GM21447 (cell line): ENCODE measurements around the gene MYOM3.

Source experiments
- ATAC-seq: cut with Tn5 transposase; IDR thresholded peaks from one replicate; pipeline ENCODE4 v1.9.1; 2021; ENCODE audit not compliant: unreplicated experiment

Gene MYOM3

GRCh38 chr1:24111996-24112779 lies at the start of gene MYOM3:
MYOM3 (minus strand) TSS chr1:24112135; CDS start chr1:24108636, 3,499 bp downstream.
- no peak for ATAC-seq

- no peak for ATAC-seq
Observed at GRCh38 chr1:24161270-24161669, 49.3 kb upstream of the MYOM3 start.

GRCh38 chr1:24159366-24159765 lies 47.4 kb upstream of the MYOM3 start:
- ATAC-seq = no peak

- ATAC-seq = no peak
Observed at GRCh38 chr1:24157918-24158481, 46.1 kb upstream of the MYOM3 start.

DNA sequence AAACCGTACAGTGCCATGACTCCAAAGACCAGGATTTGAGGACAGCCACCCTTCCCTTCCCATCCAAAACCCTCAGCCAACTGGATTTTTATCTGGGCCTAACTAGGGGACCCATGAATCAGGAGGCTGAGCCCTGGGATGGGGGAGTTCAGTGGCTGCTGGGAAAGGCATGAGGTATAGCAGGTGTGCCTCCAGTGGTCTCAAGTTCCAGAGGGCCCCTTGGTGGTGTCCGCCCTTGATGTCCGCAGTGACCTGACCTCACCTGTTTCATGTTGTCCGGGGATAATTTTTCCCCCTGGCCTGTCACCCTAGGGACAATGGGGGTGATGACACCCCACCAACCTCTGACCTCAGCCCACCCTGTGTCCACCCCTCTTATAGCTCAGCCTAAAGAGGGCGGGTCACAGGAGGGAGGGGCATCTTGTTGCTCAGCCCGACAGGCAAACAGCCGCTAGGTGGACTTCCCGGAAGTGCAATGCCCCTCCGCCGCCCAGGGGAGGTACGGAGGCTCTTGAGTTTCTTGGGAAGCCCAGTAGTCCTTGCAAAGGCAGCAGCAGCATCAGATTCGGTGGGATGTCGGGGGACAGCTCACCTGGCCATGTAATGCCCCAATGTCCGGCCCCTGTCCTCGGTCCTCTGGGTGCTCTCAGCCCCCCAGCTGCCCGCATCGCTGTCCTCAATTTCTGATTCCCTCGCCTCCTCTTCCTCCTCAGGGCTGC lies 44.8 kb upstream of the MYOM3 start:
- no peak for ATAC-seq

DNA sequence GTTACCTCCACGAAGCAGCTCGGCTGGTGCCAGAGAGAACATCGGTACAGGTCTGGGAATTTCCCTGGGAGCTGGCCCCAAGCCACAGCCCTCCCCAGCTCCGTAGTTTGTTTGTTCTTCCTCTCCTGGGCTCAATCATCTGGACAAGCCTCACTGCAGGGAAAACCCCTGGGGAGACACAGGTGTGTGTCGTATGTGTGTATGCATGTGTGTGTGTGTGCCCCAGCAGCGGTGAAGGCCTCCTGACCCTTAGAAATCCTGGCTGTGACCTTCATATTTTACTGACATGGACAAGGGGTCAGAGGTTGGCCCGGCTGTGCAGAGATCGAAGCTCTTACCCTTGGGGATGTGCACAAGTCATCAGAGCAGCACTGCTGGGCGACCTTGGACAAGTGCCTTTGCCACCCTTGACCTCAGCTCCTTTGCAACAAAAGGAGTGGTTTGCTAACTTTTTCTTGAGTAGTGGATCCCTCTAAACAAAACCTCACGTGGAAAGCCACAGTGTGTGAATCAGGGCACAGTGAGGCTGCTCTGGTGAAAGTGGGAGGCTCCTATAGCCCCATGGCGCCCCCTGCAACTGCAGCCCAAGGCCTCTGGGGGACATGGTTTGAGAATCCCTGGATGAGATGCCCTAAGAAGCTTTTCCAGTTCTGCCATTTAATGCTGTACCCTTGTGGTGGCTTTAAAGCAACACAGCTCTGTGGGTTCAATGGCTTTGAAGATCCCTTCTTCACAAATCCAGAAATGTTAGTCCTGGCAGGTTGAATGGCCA lies 43.3 kb upstream of the MYOM3 start:
- no peak for ATAC-seq

- ATAC-seq = no peak
Observed at GRCh38 chr1:24154215-24154614, 42.3 kb upstream of the MYOM3 start.

DNA sequence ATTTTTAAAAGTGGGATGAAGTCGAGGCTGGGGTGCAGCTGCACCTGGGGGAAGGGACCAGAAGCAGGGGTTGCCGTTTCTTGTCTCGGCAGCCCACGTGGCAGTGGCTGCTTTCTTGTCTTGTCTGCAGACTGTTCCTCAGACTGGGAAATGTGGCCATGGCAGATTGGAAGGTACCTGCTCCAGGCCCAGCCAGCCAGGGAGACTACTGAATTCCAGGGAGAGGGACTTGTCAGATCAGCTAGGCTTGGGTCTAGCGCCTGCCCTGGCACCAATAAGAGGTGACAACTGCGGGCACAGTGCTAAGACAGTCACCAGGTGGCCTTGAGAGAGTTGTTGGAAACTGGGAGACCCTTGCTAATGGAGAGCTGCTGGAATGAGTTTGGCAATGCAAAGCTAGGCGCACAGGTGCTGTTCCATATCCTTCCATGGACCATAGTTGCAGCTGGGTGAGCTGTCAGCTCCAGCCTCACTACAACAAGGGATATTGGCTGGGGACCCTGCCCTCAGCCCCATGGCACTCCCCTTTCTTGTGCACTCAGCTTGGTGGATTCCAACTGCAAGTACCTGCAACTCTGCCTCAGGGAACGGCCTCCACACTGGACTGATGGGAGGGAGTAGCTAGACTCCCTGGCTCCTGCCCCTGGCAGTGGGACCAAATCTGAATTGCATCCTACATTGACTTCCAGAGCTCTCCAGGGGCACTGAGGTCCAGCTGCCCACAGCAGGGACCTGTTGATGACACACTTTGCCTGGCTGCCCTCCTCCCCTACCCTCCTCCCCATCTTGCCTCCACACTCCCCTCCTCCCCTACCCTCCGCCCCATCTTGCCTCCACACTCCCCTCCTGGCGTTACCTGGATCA lies 40.9 kb upstream of the MYOM3 start:
- ATAC-seq = no peak

DNA sequence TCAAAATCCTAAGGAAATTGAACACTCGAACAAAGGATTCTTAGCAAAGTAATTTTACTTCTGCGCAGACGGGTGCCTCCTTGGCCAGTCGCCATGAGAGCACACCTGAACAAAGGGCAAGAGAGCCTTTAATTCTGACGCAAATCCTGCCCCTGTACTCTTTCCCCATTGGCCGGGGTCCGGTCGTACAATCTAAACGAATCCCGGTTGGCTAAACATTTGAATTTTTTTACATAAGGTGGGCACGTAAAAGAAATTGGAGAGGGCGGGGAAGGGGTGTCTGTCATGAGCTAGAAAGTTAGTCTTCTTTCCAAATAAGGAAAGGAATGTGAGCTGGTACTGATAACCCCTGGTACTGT lies 39.2 kb upstream of the MYOM3 start:
- no peak for ATAC-seq

DNA sequence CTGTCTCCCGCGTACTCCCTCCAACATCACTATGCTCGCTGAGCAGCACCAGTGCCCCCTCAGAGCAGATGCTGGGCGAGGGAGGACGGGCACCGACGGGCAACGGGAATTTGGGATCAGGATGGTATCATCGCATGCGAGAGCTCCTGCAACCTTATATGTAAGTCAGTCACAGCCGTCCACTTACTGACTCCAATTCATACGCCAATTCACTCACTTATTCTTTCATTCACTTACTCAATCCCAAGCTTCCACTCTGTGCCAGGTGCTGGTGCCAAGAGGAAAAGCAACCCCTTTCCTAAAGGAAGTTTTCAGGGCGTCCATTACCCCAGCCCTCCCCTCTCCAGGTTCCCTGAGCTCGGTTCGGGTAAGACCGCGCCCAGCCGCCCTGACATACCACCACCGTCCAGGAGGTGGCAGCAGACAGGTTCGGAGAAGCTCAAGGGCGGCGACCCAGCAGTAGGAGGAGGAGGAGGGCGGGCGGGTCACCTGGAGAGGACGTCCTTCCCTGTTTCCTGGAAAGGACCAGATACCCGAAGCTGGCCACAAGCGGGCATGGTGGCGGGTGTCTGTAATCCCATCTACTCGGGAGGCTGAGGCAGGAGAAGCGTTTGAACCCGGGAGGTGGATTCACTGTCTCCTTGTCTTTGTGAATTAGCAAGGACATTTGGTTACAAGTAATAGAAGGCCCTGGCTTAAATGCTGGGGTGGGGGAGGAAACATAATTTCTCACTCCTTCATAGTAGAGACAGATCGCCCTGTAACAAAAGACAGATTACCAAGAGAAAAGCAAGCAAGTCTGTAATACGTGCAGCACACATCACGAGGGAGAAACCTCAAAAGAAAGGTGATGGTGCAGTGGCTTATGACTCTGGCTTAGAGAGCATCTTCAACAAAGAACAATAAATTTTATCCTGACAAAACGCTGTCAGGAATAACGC lies 38.6 kb upstream of the MYOM3 start:
- ATAC-seq = no peak

DNA sequence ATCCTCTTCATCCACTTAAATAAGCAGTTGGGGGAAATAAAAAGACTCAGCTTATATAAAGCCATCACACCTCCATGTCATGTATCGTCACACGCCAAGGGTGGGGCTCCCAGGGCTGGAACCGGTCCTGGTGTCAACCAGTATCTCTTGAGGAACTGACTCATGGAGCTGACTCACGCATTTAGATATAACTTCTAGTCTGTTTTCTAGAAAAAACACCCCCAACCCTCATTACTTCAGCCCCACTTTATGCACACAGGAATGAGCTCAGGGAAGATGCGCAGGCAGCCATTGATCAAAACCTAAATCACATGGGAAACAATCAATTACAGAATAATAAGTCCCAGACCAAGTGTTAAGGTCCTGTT lies 37.9 kb upstream of the MYOM3 start:
- ATAC-seq = no peak

DNA sequence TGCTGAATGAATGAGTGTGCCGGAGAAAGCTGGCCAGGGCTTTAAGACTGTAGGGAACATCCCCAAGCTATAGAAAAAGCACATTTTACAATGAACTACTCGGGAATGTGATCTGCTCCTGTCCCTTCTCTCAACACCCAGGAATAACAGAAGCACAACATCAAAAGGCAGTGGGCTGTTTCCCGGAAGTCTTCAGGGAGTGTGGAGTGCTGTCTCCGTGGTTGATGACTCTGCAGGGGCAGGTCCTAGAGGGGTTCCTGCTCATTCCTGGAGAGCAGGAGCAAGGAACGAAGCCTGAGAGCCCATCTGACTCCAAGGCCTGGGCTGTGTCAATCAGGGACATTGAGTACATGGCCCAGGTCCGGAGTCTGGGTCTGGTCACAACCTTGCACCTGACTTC lies 35.9 kb upstream of the MYOM3 start:
- no peak for ATAC-seq

DNA sequence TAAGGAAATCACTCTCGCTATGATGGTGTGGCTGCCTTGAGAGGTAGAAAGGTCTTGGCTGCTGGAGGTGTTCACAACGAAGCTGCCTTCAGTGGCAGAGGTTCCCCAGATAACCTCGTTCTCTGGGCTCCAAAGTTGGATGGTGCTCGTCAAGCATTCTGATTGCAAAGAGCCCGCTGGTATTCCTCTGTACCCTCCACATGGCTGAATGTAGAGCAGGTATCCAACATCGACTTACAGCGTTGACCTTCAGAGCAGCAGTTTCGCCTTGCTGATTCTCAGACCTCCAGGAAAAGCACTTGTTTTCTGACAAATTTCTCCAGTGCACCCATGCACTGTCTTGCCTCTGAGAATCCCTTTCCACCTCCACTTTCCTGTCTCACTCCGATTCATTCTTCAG lies 35.3 kb upstream of the MYOM3 start:
- no peak for ATAC-seq

DNA sequence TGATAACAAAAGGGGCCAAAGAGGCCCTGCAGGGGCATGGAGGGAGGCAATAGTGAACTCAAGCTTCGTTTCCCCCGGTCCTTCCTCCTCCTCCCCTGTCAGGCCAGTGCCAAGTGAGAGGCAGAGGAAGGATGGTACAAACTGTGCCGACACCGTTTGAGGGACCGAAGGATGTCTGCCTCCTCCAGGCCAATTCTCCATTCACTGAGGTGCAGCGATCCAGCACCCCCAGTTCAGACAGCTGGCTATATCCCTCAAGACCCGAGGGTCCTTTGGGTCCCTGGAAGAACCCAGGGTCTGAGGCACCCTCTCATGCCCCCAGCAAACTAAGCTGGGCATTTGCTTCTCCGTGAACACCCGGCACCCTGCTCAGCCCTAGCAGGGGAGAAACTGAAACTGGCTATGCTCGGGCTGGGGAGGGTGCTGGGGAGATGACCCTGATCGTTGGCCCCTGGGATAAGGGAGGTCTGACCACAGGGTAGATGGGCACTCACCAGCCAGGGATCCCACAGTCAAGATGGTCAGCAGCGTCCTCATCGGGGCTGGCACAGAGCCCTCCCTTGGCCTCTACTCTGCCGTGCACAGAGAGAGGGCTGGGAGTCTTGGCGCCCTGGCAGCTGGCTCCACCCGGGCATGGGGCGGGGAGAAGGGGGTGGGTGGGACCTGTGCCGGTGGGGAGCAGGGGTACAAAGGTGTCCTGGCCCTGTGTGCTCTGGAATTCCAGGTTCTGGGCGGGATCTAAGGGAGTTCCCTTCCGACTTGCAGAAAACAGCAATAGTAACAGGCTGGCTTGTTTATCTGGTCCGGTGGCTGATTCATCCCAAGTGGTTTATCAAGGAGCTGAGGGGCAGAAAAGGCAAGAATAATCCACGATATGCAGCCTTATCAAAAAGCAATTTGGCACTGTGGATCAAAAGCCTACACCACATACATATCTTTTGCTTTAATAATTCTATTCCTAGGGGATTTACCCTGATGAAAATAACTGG lies 30.9 kb upstream of the MYOM3 start, which contains the start of gene IL22RA1:
Gene IL22RA1 (minus strand): TSS at position 595 of the 989 bp plus-strand sequence. CDS start 58 bp downstream, at position 537.
- ATAC-seq = no peak

- ATAC-seq = no peak
Observed at GRCh38 chr1:24141311-24141997, 29.5 kb upstream of the MYOM3 start.

DNA sequence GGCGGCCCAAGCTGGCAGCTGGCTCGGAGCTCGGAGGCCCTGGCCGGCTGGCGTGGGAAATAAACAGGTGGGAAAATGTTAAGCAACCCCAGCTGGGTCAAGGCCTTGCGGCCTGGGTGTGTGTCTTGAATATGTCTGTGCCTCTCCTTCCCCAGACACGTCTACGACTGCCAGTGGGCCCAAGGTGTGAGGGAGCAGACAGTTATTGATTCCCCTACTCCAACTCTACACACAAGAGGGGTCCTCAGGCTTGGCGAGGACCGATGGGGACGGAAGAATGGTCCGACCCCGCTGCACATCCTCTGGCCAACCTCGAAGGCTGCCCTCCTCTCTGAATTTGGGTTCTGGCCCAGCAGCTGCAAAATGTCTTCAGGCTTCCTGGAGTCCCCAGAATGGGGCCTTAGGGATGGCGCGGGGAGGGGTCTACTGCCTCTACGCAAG lies 28.8 kb upstream of the MYOM3 start:
- no peak for ATAC-seq

DNA sequence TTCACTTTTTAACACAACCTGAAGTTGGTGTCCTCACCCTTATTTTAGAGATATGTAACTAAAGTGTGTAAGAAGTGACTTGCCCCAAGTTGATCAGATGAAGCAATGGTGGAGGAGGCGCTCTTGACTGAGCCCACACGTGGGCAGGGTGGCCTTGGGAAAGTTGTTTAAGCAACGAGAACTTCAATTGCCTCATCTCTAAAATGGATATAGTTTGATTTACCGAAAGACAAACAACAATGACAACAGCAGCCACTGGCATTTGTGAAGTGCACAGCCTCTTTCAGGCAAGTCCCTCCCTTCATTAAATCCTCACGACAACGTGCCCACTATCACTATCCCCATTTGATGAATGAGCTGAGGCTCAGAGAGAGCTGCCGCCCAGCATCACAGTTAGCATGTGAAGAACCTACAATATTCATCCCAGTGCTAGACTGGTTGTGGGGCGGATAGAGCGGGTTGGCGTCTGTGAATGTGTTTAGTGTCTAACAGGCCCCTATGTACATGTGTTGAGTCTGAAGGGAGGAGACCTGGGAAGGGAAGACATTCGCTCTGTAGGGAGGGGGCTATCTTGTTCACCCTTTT lies 28.0 kb upstream of the MYOM3 start:
- no peak for ATAC-seq
